Measurements from ENCODE around the gene TMEM132C. TPM values are rescaled to one million over a fixed set of nuclear protein-coding genes. Genes with fewer than 3 reads are reported as not detected.

The TMEM132C gene
- total and polyA plus RNA-seq, 2 experiments from 2014 or later = 10.6 to 16.5 TPM

DNA sequence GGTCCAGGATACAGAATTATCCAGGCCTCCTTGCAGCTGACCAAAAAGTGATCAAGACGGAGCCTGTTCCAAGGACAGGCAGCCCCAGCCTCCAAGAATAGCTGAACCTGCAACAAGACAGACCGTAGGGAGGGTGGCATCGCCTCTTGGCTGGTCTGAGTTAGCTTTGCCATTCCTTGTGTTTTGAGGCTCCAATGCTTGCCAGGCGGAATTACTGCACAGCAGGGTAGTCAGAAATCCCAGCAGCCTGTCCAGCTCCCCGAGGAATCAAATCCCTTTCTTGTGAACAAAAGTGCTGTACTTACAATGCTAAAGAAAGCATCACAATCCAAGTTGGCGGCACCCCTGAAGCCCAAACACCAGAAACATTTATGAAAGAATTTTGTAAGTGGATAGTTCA lies 246.9 kb downstream of the TMEM132C start:
- no peaks in the 10 kb centered on the region for H3K9me3 ChIP-seq (ENCODE audit: low read depth)
- 78% methylated on average over 6 of the region's 6 CpGs for WGBS (ENCODE audit: low lambda C conversion rate, missing lambda C conversion rate)

DNA sequence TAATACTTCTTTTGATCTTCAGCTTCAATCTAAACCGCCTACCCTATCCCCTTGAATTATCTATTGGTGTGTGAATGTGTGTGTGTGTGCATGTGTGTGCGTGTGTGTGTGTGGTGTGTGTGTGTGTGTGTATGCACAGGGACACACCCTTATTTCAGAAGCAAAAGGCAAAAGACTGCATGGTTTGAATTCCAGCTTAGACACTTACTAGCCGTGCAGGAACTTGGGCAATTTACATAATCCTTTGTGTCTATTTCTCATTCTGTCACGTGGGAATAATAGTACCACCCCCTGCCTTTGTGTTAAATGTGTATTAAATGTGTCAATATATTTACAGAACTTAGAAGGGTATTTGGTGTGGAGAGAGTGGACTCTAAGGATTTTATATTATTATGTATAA lies 251.7 kb downstream of the TMEM132C start:
- Histone ChIP-seq H3K9me3 (ENCODE audit: low read depth) (no peaks in the 10 kb centered on the region), H3K9me2 (replicated peaks; ENCODE audit: insufficient read depth) (no peaks in the 10 kb centered on the region), H3K4me3 (no peak overlapping the region), H3K4me2 (no peak overlapping the region), H4K20me1 (ENCODE audit: insufficient read depth, poor library complexity, severe bottlenecking) (no peaks in the 10 kb centered on the region), H3K27me3 (no peaks in the 10 kb centered on the region), H2AFZ (no peak overlapping the region), H3K36me3 (replicated peaks; ENCODE audit: insufficient read depth, low read depth) (no peaks in the 10 kb centered on the region), H3K79me2 (no peaks in the 10 kb centered on the region), H3K27ac (no peak overlapping the region), H3K4me1 (ENCODE audit: insufficient read depth) (no peaks in the 10 kb centered on the region)
- DNase-seq (ENCODE audit: low spot score) = no peak
- WGBS (ENCODE audit: low lambda C conversion rate, missing lambda C conversion rate) = 68% methylated on average over 4 of the region's 4 CpGs
- TF ChIP-seq EZH2 (IDR thresholded peaks at IDR 0.05; ENCODE audit: borderline replicate concordance) = no peak
- no peak for TF ChIP-seq EZH2phosphoT487 (IDR thresholded peaks at IDR 0.05; ENCODE audit: low read depth, severe bottlenecking, unreplicated experiment)
- no peak for TF ChIP-seq CTCF (IDR thresholded peaks at IDR 0.05; ENCODE audit: poor library complexity)

More for the DNA sequence above, 246.9 kb downstream of the TMEM132C start:
- H3K27me3 ChIP-seq = no peaks in the 10 kb centered on the region
- H4K20me1 ChIP-seq (ENCODE audit: insufficient read depth, poor library complexity, severe bottlenecking) = no peaks in the 10 kb centered on the region
- H3K4me1 ChIP-seq (ENCODE audit: insufficient read depth) = no peaks in the 10 kb centered on the region
- H3K4me2 ChIP-seq = no peak overlapping the region
- no peaks in the 10 kb centered on the region for H3K9me2 ChIP-seq (replicated peaks; ENCODE audit: insufficient read depth)
- H3K4me3 ChIP-seq = no peak overlapping the region
- no peaks in the 10 kb centered on the region for H3K79me2 ChIP-seq
- no peak for DNase-seq (ENCODE audit: low spot score)
- no peak overlapping the region for H2AFZ ChIP-seq
- no peak overlapping the region for H3K27ac ChIP-seq
- no peaks in the 10 kb centered on the region for H3K36me3 ChIP-seq (replicated peaks; ENCODE audit: insufficient read depth, low read depth)
- TF ChIP-seq CTCF (IDR thresholded peaks at IDR 0.05; ENCODE audit: poor library complexity) (no peak), EZH2phosphoT487 (IDR thresholded peaks at IDR 0.05; ENCODE audit: low read depth, severe bottlenecking, unreplicated experiment) (no peak), EZH2 (IDR thresholded peaks at IDR 0.05; ENCODE audit: borderline replicate concordance) (no peak)

DNA sequence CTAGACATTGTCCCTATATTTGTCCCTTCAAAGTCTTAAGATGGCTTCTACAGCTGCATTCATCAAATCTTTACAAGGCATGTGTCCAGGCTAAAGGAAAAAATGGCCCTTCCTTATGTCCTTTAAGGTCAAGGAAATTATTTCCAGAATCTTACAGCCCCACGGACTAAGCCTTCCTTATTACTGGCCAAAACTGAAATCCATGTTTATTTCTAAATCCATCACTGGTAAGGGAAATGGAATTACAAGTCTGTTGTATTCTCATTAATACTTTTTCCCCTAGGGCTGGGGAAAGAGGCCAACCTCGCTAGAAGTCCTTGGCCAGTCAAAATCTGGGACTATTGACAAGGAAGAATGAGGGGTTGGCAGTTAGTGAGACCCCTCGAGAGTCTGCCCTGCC lies 252.5 kb downstream of the TMEM132C start:
- Histone ChIP-seq H4K20me1 (ENCODE audit: insufficient read depth, poor library complexity, severe bottlenecking) (no peaks in the 10 kb centered on the region), H3K4me3 (no peak overlapping the region), H3K36me3 (replicated peaks; ENCODE audit: insufficient read depth, low read depth) (no peaks in the 10 kb centered on the region), H3K9me2 (replicated peaks; ENCODE audit: insufficient read depth) (no peaks in the 10 kb centered on the region), H3K4me2 (no peak overlapping the region), H3K79me2 (no peaks in the 10 kb centered on the region), H3K27ac (no peak overlapping the region), H2AFZ (no peak overlapping the region), H3K4me1 (ENCODE audit: insufficient read depth) (no peaks in the 10 kb centered on the region), H3K27me3 (no peaks in the 10 kb centered on the region), H3K9me3 (ENCODE audit: low read depth) (no peaks in the 10 kb centered on the region)
- 69% methylated on average over 3 of the region's 3 CpGs for WGBS (ENCODE audit: low lambda C conversion rate, missing lambda C conversion rate)
- no peak for DNase-seq (ENCODE audit: low spot score)
- TF ChIP-seq EZH2 (IDR thresholded peaks at IDR 0.05; ENCODE audit: borderline replicate concordance) = no peak
- no peak for TF ChIP-seq EZH2phosphoT487 (IDR thresholded peaks at IDR 0.05; ENCODE audit: low read depth, severe bottlenecking, unreplicated experiment)
- no peak for TF ChIP-seq CTCF (IDR thresholded peaks at IDR 0.05; ENCODE audit: poor library complexity)

DNA sequence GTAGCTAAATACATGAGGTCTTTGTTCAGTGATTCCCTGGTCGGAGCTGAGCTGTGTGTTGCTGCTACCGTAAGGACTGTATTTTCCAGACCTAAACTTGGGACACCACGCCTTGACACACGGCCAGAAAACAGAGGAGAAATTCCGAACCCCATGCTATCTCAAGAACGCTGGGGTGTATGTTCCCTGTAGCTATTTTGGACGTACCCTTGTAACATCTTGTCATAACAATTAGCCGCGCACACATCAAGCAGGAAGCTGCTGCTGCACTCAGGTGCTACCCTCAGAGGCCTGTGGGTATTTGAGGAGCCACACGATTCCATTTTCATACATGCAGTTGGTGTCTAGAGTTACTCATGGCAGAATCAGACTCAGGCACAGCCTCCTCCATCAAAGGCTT lies 255.0 kb downstream of the TMEM132C start:
- Histone ChIP-seq H3K4me2 (no peak overlapping the region), H3K27me3 (no peaks in the 10 kb centered on the region), H3K27ac (no peak overlapping the region), H3K4me3 (no peak overlapping the region), H3K9me3 (ENCODE audit: low read depth) (no peaks in the 10 kb centered on the region), H3K9me2 (replicated peaks; ENCODE audit: insufficient read depth) (no peaks in the 10 kb centered on the region), H2AFZ (no peak overlapping the region), H3K79me2 (no peaks in the 10 kb centered on the region), H4K20me1 (ENCODE audit: insufficient read depth, poor library complexity, severe bottlenecking) (no peaks in the 10 kb centered on the region), H3K36me3 (replicated peaks; ENCODE audit: insufficient read depth, low read depth) (no peaks in the 10 kb centered on the region), H3K4me1 (ENCODE audit: insufficient read depth) (no peaks in the 10 kb centered on the region)
- TF ChIP-seq EZH2phosphoT487 (IDR thresholded peaks at IDR 0.05; ENCODE audit: low read depth, severe bottlenecking, unreplicated experiment) (no peak), CTCF (IDR thresholded peaks at IDR 0.05; ENCODE audit: poor library complexity) (no peak), EZH2 (IDR thresholded peaks at IDR 0.05; ENCODE audit: borderline replicate concordance) (no peak)
- 94% methylated on average over 10 of the region's 10 CpGs for WGBS (ENCODE audit: low lambda C conversion rate, missing lambda C conversion rate)
- DNase-seq (ENCODE audit: low spot score) = no peak
